ENCODE data around the gene HRC.

DNA sequence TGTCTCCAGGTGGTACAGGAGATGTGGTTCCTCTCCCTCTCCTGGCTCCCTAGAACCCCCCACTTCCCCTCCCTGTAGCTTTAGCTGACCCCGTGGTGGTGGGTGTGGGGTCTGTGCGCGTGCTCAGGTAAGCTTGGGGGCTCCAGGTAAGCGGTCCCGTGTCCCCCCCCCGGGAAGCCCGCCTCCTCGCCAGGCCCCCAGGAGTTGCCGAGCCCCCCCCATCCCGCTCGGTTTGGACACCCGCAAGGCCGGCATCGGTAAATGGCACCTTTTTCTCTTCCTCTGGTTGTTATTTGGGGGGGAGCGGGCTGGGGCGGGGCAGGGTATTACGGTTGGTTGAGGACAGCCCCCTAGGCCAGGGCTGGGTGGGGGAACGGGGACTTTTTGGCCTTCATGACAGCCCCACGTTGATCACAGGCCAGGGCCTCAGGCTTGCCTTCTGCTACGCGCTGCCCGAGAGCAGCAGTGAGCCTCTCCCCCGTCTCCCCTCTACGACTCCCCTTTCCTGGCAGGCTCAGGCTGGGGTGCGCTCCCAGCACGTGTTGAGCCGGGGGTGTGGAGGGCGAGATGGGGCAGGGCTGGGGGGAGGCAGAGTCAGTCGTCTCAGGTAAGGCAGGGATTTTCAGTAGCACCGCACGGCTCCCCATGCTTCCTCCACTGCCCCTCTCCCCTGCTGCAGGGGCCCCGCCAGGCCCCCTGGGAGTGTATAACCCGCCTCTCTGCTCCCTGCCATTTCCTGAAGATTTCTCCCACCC, 51.7 kb downstream of the HRC start:
- TF ChIP-seq, protein P1, sequence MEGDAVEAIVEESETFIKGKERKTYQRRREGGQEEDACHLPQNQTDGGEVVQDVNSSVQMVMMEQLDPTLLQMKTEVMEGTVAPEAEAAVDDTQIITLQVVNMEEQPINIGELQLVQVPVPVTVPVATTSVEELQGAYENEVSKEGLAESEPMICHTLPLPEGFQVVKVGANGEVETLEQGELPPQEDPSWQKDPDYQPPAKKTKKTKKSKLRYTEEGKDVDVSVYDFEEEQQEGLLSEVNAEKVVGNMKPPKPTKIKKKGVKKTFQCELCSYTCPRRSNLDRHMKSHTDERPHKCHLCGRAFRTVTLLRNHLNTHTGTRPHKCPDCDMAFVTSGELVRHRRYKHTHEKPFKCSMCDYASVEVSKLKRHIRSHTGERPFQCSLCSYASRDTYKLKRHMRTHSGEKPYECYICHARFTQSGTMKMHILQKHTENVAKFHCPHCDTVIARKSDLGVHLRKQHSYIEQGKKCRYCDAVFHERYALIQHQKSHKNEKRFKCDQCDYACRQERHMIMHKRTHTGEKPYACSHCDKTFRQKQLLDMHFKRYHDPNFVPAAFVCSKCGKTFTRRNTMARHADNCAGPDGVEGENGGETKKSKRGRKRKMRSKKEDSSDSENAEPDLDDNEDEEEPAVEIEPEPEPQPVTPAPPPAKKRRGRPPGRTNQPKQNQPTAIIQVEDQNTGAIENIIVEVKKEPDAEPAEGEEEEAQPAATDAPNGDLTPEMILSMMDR (IDR thresholded peaks at IDR 0.05; ENCODE audit: extremely low read depth in 1 of 2, insufficient read depth in 1 of 2, low read depth in 1 of 2, low read length in 2 of 2), result no peak
- no peak for TF ChIP-seq POLR2A (IDR thresholded peaks at IDR 0.05; ENCODE audit: low read depth, low read length)

Measured in endothelial cell of umbilical vein (primary cell).